GM19351 (cell line): ENCODE data around the gene CARS1.

Source experiments
- ATAC-seq: cut with Tn5 transposase; IDR thresholded peaks from one replicate; pipeline ENCODE4 v1.9.1; 2021; ENCODE audit warnings: mild to moderate bottlenecking, moderate library complexity; ENCODE audit not compliant: unreplicated experiment

The CARS1 gene

DNA sequence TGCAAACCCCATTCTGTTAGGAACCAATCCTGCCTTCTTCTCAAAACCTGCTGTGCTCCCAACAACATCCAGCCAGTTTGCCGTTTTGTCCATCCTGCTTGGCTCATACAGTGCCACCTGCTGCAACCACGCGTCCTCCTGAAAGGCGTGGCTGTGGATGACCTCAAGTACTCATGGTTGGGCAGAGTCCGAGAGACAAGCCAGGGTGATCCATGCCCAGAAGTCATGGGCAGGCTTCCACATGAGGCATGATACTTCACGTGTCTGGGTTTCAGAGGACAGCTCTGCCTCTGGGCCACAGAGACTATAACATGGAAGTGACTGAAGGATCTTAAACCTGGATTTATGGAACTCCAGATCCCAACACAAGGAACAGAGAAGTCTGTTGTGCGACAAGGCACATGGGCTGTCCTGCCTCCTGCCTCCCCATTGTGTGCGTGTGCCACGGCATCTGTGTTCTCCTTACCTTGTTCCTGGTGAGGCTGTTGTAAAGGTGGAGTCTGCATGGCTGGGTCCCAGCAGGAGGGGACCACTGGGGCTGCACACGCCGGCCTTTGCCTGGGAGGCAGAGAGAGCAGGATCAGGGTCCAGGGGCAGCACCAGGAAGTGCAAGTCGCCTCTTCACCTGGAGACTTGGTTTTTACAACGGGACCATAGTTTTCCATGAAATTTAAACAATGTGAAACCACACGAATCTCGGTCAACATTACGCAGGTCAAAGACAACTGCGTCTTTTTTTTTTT lies 15.4 kb downstream of the CARS1 start:
- ATAC-seq: no peak

- no peak for ATAC-seq
Measured at GRCh38 chr11:3040881-3041280, 16.3 kb downstream of the CARS1 start.

- no peak for ATAC-seq
Measured at GRCh38 chr11:3037945-3038271, 19.3 kb downstream of the CARS1 start.

DNA sequence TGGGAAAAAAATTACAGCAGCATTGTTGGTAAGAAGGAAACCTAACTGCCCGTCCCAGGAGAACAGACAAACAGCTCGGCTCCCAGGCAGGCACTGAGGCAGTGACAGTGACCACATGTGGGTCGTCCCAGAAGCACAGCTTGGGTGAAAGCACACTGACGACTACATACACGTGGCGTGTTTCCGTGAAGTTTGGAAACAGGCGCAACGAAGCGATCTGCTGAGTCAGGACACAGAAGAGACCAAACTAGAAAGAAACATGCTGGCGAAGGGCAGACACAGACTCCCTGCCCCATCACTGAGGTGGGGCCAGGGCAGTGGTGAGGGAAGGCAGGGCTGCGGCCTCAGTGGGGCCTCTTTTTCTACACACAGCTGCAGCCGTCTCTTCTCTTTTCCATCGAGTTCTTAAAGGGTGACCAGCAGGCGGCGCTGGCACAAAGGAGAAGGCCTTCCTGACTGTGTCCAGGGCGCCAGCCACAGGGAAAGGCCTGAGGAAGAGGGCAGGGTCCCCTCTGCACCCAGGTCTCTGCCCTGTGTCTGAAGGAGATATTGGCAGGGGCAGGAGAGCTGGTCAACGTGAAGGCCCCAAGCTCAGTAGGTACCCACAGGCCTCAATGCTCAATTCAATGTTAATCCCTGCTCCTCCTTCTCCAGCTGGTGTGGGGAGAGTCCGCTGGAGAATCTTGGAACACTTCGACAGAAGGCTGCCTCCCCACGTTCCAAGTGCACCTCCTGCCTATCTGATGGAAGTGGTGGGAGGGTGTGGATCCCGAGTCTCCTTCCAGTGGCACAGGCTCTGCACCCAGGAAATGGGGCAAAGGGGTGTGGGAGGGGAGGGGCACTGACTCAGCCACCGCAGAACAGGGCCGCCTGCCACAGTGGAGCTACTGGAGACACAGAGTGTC lies 19.9 kb downstream of the CARS1 start:
- no peak for ATAC-seq

GRCh38 chr11:3036419-3036818 lies 20.8 kb downstream of the CARS1 start:
- ATAC-seq: no peak

GRCh38 chr11:3035333-3035732 lies 21.9 kb downstream of the CARS1 start:
- no peak for ATAC-seq

DNA sequence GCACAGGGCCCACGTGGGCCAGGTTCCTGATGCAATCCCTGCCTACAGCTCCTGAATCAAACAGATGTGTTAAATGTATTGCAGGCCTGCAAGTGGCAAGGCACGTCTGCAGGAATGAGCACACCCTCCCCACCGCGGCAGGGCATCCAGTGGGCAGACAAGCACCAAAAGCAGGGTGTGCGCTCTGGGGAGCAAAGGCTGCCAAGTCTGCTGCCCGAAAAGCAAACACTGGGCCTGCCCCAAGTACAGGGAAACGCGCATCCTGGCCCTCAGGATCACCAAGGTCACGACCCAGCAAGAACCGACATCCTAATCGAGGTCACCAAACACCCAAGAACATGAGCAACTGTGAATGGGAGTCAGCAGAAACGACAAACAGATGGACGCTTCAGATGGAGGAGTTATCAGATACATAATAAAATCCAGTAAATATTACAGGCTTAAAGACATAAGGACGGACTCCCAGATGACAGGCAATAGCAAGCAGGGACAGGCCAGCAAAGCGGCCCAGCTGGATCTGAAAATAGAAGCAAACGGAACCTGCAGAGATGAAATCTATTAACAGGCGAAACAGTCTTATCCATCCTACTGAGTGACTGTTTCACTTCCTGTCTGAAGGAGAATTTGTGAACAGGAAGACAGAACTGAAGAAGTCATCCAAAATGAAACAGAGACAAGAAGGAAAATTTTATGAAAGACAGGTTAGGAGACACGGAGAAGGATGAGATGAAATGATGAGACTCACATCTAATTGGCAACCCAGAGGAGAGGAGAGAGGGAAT lies 26.7 kb downstream of the CARS1 start:
- ATAC-seq: no peak

DNA sequence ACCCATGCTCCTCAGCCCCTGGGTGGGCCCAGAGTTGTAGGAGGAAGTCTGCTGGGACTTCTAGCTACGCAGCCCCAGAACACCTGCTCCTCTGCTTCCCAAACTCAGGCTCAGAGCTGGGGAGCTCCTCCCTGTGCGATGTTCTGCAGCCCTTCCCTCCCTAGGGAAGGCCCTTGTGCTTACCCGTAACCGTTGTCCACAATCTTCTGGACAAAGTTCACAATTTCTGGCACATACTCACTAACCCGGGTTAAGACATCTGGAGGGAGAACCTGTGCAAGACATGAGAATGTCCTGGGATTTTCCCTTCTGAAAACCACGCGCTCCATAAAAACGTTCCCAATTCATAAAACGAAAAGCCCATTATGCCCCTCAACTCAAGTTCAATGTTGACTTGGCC lies 28.4 kb downstream of the CARS1 start:
- ATAC-seq: no peak

DNA sequence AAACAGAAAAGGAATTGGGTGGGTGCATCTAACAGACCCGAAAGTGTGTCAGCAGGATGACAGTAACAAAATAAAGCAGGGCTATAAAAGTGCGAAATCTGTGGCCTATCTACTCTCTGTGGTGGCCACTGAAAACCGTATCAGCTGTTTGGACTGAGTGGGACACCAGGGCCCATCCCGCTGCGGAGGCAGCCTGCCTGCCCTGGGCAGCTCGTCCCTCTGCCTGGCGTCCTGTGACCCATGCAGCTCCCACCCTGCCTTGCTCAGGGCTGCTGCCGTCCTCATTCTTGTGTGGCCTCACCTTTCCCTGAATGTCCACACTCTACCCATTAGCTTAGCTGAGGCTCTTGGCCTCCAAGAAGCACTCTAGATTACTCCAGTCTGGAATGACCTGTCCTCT lies 30.4 kb downstream of the CARS1 start:
- ATAC-seq: no peak

DNA sequence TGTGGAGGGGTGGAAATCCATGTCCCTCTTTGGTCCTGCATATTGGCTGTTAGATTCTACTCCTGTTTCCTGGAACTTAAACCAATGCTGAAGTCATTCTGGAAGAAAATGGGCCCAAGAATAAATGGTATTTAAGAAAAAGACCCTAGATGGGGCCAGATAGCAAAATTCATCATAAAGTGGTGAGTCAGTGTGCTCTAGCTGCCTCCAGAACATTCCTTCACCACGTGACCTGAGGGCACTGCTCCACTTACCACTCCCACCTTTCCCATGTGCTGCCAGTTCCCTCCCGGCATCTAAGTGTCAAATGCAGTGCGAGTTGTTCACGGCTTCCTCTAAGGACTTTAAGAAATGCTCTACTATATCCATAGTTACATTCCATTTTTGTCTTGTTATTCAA lies 34.2 kb downstream of the CARS1 start:
- ATAC-seq: no peak

- peak; percentile 57 for ATAC-seq
Measured at GRCh38 chr11:3022300-3022967, 34.8 kb downstream of the CARS1 start.

GRCh38 chr11:3021125-3021524 lies 36.1 kb downstream of the CARS1 start:
- no peak for ATAC-seq

- no peak for ATAC-seq
Measured at GRCh38 chr11:3020011-3020410, 37.2 kb downstream of the CARS1 start.

- no peak for ATAC-seq
Measured at GRCh38 chr11:3018596-3018995, 38.6 kb downstream of the CARS1 start.

DNA sequence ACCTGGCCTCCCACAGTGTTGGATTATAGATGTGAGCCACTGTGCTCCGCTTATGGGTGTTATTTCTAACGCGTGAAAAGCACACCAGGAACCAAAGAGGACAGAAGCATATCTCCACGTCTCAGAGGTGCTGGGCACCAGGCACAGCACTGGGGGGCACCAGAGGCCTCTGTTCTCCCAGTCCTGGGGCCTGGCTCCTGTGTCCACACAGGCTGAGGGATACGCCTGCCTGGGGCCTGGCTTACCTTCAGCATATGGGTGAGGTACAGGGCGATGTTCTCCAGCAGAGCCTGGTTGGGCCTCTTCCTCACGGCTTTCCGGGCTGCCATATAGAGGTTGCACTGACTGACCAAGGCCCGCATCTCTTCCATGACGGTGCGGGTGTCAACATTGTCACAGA lies 40.4 kb downstream of the CARS1 start:
- ATAC-seq: no peak

GRCh38 chr11:3015796-3016195 lies 41.4 kb downstream of the CARS1 start:
- no peak for ATAC-seq

- ATAC-seq: no peak
Measured at GRCh38 chr11:3014943-3015342, 42.3 kb downstream of the CARS1 start.

DNA sequence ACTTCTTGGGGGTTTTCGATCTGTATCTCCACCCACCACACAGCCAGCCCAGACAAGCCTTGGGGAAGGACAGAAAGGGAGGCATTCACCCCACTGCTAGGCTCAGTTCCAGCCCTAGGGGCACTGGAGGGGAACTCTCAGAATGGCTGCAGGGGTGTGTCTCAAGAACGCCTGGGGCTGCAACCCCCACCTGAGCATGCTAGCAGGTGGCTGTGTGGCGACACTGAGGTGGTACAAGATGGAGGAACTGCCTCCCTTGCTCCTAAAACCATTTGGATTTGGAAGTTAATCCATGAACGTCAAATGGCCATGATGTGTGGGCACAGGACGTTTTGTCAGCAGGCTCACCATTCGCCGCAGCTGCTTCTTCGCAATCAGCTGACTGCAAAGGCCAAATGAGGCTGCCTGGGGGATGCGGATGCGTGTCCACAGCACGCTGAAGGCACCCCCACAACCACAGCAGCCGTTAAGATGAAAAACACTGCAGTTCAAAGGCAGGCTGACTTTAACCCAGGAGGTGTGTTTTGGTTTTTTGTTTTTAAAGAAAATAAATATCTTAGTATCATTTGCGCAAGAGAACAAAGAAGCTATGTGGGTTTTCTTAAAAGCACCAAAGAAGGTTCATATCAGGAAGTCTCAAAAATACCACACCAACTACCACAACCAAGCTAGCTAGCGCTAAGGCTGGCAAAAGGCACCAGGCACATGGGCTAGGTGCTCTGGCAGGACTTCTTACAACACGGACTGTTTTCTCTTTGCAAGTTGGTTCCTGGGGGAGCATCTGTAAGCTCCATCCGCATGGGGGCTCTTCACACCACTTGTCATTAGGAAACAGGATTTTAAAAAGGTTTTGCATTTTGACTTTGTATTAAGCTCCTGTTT lies 42.9 kb downstream of the CARS1 start:
- ATAC-seq: no peak

DNA sequence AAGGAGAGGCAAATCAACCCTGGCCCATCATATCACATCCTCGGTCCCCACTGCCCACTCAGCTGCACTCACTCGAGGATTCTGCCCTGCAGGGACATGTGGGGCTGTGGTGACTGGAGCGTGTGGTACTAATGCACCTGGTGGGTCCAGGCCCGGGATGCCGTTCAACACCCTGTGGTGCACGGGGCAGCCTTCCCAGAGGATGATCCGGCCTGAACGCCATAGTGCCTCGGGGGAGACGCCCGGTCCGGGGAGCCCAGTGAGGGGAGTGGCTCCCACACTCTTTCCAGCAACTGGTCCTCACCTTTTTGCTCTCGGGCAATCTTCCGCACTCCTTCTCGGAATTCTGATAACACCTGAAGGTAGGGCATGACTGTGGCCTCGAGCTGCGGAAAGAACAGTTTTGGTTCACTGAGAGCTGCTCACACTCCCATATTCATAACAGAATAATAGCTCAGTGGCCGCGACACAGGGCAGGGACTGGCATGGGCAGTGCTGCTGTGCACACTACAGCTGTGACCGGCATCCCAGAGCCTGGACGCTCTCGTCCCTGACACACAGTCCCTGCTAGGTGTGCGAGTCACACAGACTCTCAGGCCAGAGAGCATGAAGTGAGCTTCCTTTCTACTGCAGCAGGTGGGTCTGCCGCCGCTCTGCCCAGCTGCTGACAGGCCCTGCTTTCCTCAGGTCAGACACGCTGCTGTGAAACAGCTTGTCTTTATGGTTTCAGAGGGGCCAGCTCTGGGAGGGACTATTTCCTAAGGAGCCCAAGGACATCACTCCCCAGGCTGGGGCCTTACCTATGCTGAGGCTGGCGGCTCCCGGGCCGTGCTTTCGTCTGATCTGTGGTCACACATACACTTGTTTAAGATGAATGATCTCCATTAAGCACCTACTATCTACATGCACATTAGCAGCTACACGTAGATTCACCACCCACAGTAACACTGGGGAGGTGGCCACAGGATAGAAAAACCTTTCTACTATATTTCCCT lies 45.0 kb downstream of the CARS1 start:
- no peak for ATAC-seq
